Brain microvascular endothelial cell (primary cell): ENCODE measurements around the gene TMEM40.

Source experiments
- DNase-seq: peaks from one replicate; pipeline ENCODE4 v3.0.0-alpha.2; 2020
- H3K27ac ChIP-seq: fragments of 250-450 bp; sonication (Bioruptor Pico); 2 replicates; pipeline ENCODE4 v1.5.1; 2020; ENCODE audit warnings: mild to moderate bottlenecking, moderate library complexity
- H3K27me3 ChIP-seq: fragments of 250-450 bp; sonication (Bioruptor Pico); replicated peaks from 2 replicates; pipeline ENCODE4 v1.5.1; 2020; ENCODE audit warnings: mild to moderate bottlenecking
- H3K36me3 ChIP-seq: fragments of 250-450 bp; sonication (Bioruptor Pico); replicated peaks from 2 replicates; pipeline ENCODE4 v1.5.1; 2020; ENCODE audit warnings: mild to moderate bottlenecking
- H3K4me3 ChIP-seq: 2 replicates; pipeline ENCODE4 v1.5.1; 2011; ENCODE audit warnings: low read depth, mild to moderate bottlenecking, control low read depth, low read length, moderate library complexity
- CTCF ChIP-seq: IDR thresholded peaks from 2 replicates; pipeline ENCODE4 v1.5.1; 2011; ENCODE audit warnings: low read depth, mild to moderate bottlenecking, moderate library complexity, low read length, control low read depth, inconsistent platforms; ENCODE audit errors: missing control alignments
- in situ Hi-C: cut with HindIII; loops from 2 replicates; pipeline ENCODE4 v1.10.0; 2017; ENCODE audit warnings: low sequenced_read_pairs, low pct_ligation_motif_present

TMEM40 gene

GRCh38 chr3:12719984-12720898 is 38.8 kb downstream of the TMEM40 start:
- in situ Hi-C loops, result no loop called here
- no peak overlapping the region for H3K27ac ChIP-seq

GRCh38 chr3:12719541-12719940 is 39.5 kb downstream of the TMEM40 start:
- no peak overlapping the region for H3K27ac ChIP-seq
- no peaks in the 10 kb centered on the region for H3K36me3 ChIP-seq
- no peak for TF ChIP-seq CTCF
- peak overlapping the region; percentile 29 for H3K4me3 ChIP-seq
- H3K27me3 ChIP-seq, result no peaks in the 10 kb centered on the region
- no peak for DNase-seq
- in situ Hi-C loops, result no loop called here

More at GRCh38 chr3:12719984-12720898, 38.8 kb downstream of the TMEM40 start:
- DNase-seq, result peak; percentile 90
- Histone ChIP-seq H3K4me3 (peak overlapping the region; percentile 29), H3K27me3 (no peaks in the 10 kb centered on the region), H3K36me3 (no peaks in the 10 kb centered on the region)
- TF ChIP-seq CTCF, result peak; percentile 97

GRCh38 chr3:12716605-12717151 is 42.4 kb downstream of the TMEM40 start:
- Histone ChIP-seq H3K4me3 (no peak overlapping the region), H3K36me3 (no peaks in the 10 kb centered on the region), H3K27ac (no peak overlapping the region), H3K27me3 (no peaks in the 10 kb centered on the region)
- no peak for TF ChIP-seq CTCF
- peak; percentile 14 for DNase-seq
- in situ Hi-C loops, result no loop called here

GRCh38 chr3:12714278-12714677 is 44.8 kb downstream of the TMEM40 start:
- TF ChIP-seq CTCF, result no peak
- in situ Hi-C loops, result no loop called here
- no peak for DNase-seq
- Histone ChIP-seq H3K4me3 (no peak overlapping the region), H3K27ac (no peak overlapping the region), H3K36me3 (no peaks in the 10 kb centered on the region), H3K27me3 (peaks cover 3% of the 10 kb centered on the region)

GRCh38 chr3:12710062-12710461 is 49.0 kb downstream of the TMEM40 start:
- no peak overlapping the region for H3K27ac ChIP-seq
- no peak for DNase-seq
- H3K27me3 ChIP-seq, result peaks cover 3% of the 10 kb centered on the region
- TF ChIP-seq CTCF, result no peak
- in situ Hi-C loops, result no loop called here
- no peak overlapping the region for H3K4me3 ChIP-seq
- no peaks in the 10 kb centered on the region for H3K36me3 ChIP-seq

- H3K4me3 ChIP-seq, result no peak overlapping the region
- in situ Hi-C loops, result no loop called here
- H3K27ac ChIP-seq, result no peak overlapping the region
- H3K36me3 ChIP-seq, result no peaks in the 10 kb centered on the region
- H3K27me3 ChIP-seq, result peaks cover 3% of the 10 kb centered on the region
- TF ChIP-seq CTCF, result no peak
- no peak for DNase-seq
These were observed 49.7 kb downstream of the TMEM40 start for GRCh38 chr3:12709334-12709733.
